KMS-11 (cell line): ENCODE results near the gene PBRM1.

Experiments
- H2AFZ ChIP-seq: fragments of 200-600 bp; sonication (generic); 2 replicates; pipeline ENCODE4 v1.6.1; 2016; ENCODE audit warnings: antibody characterized with exemption, mixed run types, low read depth
- H3K27ac ChIP-seq: fragments of 200-600 bp; sonication (generic); 2 replicates; pipeline ENCODE4 v1.6.1; 2016; ENCODE audit warnings: mild to moderate bottlenecking, mixed run types
- H3K27me3 ChIP-seq: fragments of 200-600 bp; sonication (generic); 2 replicates; pipeline ENCODE4 v1.6.1; 2017; ENCODE audit warnings: mild to moderate bottlenecking, low read depth, mixed run types, moderate library complexity; ENCODE audit not compliant: insufficient read depth
- H3K36me3 ChIP-seq: fragments of 200-600 bp; sonication (generic); 2 replicates; pipeline ENCODE4 v1.6.1; 2017; ENCODE audit warnings: mild to moderate bottlenecking, mixed run types; ENCODE audit not compliant: insufficient read depth
- H3K4me1 ChIP-seq: fragments of 200-600 bp; sonication (generic); 2 replicates; pipeline ENCODE4 v1.6.1; 2016; ENCODE audit warnings: mild to moderate bottlenecking, low read depth, mixed run types; ENCODE audit not compliant: poor library complexity, severe bottlenecking
- H3K4me2 ChIP-seq: fragments of 200-600 bp; sonication (generic); 2 replicates; pipeline ENCODE4 v1.7.0; 2016; ENCODE audit warnings: mild to moderate bottlenecking, mixed run types
- H3K4me3 ChIP-seq: fragments of 200-600 bp; sonication (generic); IDR thresholded peaks from 2 replicates; pipeline ENCODE4 v1.6.1; 2017; ENCODE audit warnings: low read depth, low read length, mixed read lengths; ENCODE audit not compliant: insufficient read depth
- H3K79me2 ChIP-seq: fragments of 200-600 bp; sonication (generic); 2 replicates; pipeline ENCODE4 v1.6.1; 2016; ENCODE audit warnings: low read depth, mixed run types; ENCODE audit not compliant: insufficient read depth
- H3K9ac ChIP-seq: fragments of 200-600 bp; sonication (generic); 2 replicates; pipeline ENCODE4 v1.6.1; 2016; ENCODE audit warnings: mild to moderate bottlenecking, mixed run types
- H4K20me1 ChIP-seq: fragments of 200-600 bp; sonication (generic); 2 replicates; pipeline ENCODE4 v1.6.1; 2016; ENCODE audit warnings: mild to moderate bottlenecking, mixed run types; ENCODE audit not compliant: insufficient read depth
- CTCF ChIP-seq: fragments of 200-600 bp; sonication (generic); conservative IDR thresholded peaks from 2 replicates; pipeline ENCODE4 v1.6.1; 2017; ENCODE audit warnings: low read depth, mild to moderate bottlenecking, antibody characterized with exemption, low read length, moderate library complexity, mixed read lengths

PBRM1 gene

GRCh38 chr3:52620580-52620979 lies 65.1 kb downstream of the PBRM1 start:
- Histone ChIP-seq H4K20me1 (no peaks in the 10 kb centered on the region), H3K36me3 (no peaks in the 10 kb centered on the region), H2AFZ (no peak overlapping the region), H3K4me1 (no peaks in the 10 kb centered on the region), H3K27me3 (no peaks in the 10 kb centered on the region), H3K9ac (no peak overlapping the region), H3K4me3 (no peak overlapping the region), H3K27ac (no peak overlapping the region), H3K79me2 (no peaks in the 10 kb centered on the region), H3K4me2 (no peak overlapping the region)
- TF ChIP-seq CTCF = no peak

GRCh38 chr3:52615166-52615565 lies 70.5 kb downstream of the PBRM1 start:
- H3K4me1 ChIP-seq = no peaks in the 10 kb centered on the region
- H3K4me2 ChIP-seq = no peak overlapping the region
- H3K27ac ChIP-seq = no peak overlapping the region
- H2AFZ ChIP-seq = no peak overlapping the region
- no peak for TF ChIP-seq CTCF
- H3K36me3 ChIP-seq = no peaks in the 10 kb centered on the region
- H4K20me1 ChIP-seq = no peaks in the 10 kb centered on the region
- H3K4me3 ChIP-seq = no peak overlapping the region
- no peaks in the 10 kb centered on the region for H3K27me3 ChIP-seq
- H3K9ac ChIP-seq = no peak overlapping the region
- H3K79me2 ChIP-seq = no peaks in the 10 kb centered on the region

- Histone ChIP-seq H3K27ac (no peak overlapping the region), H2AFZ (no peak overlapping the region), H3K4me2 (no peak overlapping the region), H3K4me1 (no peaks in the 10 kb centered on the region), H4K20me1 (no peaks in the 10 kb centered on the region), H3K4me3 (no peak overlapping the region), H3K27me3 (no peaks in the 10 kb centered on the region), H3K36me3 (no peaks in the 10 kb centered on the region), H3K79me2 (no peaks in the 10 kb centered on the region), H3K9ac (no peak overlapping the region)
- no peak for TF ChIP-seq CTCF
Measured at GRCh38 chr3:52614689-52615088, 71.0 kb downstream of the PBRM1 start.

- Histone ChIP-seq H3K36me3 (no peaks in the 10 kb centered on the region), H3K9ac (no peak overlapping the region), H3K27ac (no peak overlapping the region), H3K4me1 (no peaks in the 10 kb centered on the region), H4K20me1 (no peaks in the 10 kb centered on the region), H3K4me2 (no peak overlapping the region), H3K4me3 (no peak overlapping the region), H3K79me2 (no peaks in the 10 kb centered on the region), H2AFZ (no peak overlapping the region), H3K27me3 (no peaks in the 10 kb centered on the region)
- no peak for TF ChIP-seq CTCF
Measured at GRCh38 chr3:52609316-52609815, 76.3 kb downstream of the PBRM1 start.
